ENCODE data around the gene GARIN1A.

Gene GARIN1A

DNA sequence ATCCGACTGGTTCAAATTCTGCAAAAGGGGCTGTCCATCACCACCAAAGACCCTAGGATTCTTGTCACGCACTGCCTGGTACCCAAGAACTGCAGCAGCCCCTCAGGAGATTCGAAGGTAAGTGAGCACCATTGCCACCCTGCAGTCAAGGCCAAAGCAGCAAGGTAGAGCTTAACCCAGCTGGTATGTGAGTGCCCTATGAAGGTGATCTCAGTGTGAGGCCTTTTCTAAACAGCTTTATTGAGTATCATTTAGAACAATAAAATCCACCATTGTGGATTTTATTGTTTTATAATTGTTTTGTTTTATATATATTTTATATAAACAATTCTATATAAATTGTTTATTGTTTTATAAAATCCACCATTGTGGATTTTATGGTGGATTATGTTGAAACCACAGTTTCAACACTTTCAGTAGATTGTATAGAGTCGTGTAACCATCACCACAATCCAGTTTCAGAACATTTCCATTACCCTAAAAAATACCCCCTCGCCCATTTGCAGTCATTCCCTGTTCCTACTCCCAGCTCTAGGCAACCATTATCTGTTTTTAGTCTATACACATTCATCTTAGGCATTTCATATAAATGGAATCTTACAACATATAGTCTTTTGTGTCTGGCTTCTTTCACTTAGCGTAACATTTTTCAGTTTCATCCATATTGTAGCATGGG, 47.0 kb downstream of the GARIN1A start:
- DNase-seq (ENCODE audit: low read depth): no peak

DNA sequence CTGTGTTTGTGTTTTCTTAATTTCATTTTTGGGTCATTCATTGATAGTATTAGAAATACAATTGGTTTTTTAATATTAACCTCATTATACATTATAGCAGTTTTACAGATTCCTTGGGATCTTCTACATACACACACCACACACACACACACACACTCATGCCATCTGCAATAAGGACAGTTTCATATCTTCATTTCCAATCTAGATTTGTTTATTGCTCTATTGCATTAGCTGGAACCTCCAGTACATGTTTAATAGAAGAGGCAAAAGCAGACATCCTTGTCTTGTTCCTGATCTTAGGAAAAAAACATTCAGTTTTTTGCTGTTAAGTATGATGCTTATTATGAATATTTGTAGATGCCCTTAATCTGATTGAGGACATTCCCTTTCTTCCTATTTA, 49.3 kb downstream of the GARIN1A start:
- no peak for DNase-seq (ENCODE audit: low read depth)
